Mononuclear cell (primary cell): ENCODE results near the gene SPATA2L. TPM values are rescaled to one million over a fixed set of nuclear protein-coding genes. Genes with fewer than 3 reads are reported as not detected.

ENCODE experiments used
- H3K27me3 ChIP-seq: 2 replicates; pipeline ENCODE4 v1.6.0; 2011; ENCODE audit warnings: low read length, control low read depth; ENCODE audit not compliant: insufficient read depth
- H3K4me1 ChIP-seq: 2 replicates; pipeline ENCODE4 v1.5.1; 2011; ENCODE audit warnings: mild to moderate bottlenecking, low read length, control low read depth; ENCODE audit not compliant: insufficient read depth
- H3K4me3 ChIP-seq: 2 replicates; pipeline ENCODE4 v1.5.1; 2011; ENCODE audit warnings: mild to moderate bottlenecking, low read length, moderate library complexity
- H3K9me3 ChIP-seq: 2 replicates; pipeline ENCODE4 v1.5.1; 2011; ENCODE audit warnings: low read depth, mild to moderate bottlenecking, control low read depth, low read length
- total RNA-seq: library from RNA; depleted of rRNA; stranded (reverse); fragments of >200 nt; gene quantifications from one replicate; pipeline ENCODE4 v1.2.3, GENCODE V29; 2012

SPATA2L gene
- total RNA-seq, 1 donor, result 10.6 TPM

DNA sequence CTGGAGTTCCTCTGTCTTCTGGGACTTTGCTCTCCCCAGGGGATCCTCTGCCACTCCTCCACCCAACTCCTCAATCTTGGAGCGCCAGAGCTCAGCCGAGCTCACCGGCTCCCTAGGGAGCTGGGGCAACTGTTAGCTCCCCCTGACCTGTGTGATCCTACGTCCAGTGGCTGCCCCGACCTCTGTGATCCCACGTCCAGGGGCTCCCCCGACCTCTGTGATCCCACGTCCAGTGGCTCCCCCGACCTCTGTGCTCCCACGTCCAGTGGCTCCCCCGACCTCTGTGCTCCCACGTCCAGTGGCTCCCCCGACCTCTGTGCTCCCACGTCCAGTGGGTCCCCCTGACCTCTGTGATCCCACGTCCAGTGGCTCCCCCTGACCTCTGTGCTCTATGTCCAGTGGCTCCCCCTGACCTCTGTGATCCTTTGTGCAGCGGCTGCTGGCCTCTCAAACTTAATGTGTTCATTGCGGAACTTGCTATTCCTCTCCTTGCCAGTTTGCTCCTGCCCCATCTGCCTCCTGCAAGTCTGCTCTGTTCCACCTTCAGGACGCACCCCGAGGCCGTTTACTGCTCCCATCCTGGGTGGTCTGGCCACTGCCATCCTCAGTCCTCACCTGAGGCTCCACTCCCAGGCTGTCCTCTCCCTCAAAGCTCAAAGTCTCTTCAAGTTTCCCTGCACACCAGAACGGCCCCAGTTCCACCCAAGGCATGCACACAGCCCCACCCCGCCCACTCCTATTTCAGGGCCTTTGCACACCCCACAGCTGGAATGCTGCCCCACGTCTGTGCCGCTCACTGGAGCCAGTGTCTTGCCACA lies 16.4 kb upstream of the SPATA2L start:
- Histone ChIP-seq H3K4me1 (peaks cover 36% of the 10 kb centered on the region), H3K4me3 (no peak overlapping the region), H3K9me3 (no peaks in the 10 kb centered on the region), H3K27me3 (no peaks in the 10 kb centered on the region)

DNA sequence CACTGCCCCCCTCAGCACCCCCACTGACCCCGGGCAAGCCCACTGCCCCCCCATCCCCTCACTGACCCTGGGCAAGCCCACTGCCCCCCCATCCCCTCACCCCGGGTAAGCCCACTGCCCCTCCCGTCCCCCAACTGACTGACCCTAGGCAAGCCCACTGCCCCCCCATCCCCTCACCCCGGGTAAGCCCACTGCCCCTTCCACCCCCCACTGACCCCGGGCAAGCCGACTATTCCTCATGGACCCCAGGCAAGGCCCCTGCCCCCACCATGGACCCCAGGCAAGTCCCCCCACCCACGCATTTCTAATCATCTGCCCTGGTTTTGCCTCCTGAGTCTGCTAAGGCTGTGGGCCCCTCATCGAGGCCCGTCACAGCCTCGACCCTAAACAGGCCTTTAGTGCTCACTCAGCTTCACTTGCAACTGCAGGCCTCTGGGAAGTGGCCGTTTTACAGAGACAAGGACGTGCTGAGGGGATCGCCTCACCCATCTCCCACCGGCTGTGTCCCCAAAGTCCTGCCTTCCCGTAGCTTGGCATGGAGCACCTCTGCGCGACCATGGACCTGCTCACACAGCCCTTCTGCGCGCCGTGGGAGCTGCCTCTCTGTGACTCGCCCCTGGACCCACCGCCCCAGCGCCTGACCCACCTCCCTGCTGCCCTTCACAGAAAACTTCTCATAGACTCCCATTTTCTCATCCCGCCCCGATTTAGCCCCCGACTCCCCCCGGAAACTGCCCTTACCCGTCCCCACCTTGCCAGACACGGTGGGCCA lies 15.6 kb upstream of the SPATA2L start:
- no peaks in the 10 kb centered on the region for H3K9me3 ChIP-seq
- H3K27me3 ChIP-seq, result no peaks in the 10 kb centered on the region
- peaks cover 39% of the 10 kb centered on the region for H3K4me1 ChIP-seq
- no peak overlapping the region for H3K4me3 ChIP-seq

DNA sequence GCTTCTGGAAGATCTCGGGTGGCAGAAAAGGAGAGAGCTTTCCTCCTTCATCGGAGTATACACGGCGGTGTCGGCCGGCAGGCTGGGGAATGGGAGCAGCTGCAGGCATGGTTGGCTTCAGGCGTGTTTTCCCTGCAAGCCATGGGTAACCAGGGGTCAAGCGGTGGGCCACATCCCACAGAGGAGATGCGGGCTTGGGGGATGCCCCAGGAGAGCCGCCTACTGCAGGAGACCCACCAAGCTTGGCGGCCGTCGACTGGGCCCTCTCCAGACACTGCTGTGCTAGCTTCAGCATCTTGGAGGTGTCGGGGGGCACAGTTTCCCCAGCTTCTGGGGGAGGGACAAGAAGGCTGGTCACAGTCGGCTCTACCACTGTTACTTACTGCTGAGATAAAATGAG lies 15.0 kb upstream of the SPATA2L start:
- Histone ChIP-seq H3K27me3 (no peaks in the 10 kb centered on the region), H3K9me3 (no peaks in the 10 kb centered on the region), H3K4me3 (no peak overlapping the region), H3K4me1 (peaks cover 43% of the 10 kb centered on the region)

DNA sequence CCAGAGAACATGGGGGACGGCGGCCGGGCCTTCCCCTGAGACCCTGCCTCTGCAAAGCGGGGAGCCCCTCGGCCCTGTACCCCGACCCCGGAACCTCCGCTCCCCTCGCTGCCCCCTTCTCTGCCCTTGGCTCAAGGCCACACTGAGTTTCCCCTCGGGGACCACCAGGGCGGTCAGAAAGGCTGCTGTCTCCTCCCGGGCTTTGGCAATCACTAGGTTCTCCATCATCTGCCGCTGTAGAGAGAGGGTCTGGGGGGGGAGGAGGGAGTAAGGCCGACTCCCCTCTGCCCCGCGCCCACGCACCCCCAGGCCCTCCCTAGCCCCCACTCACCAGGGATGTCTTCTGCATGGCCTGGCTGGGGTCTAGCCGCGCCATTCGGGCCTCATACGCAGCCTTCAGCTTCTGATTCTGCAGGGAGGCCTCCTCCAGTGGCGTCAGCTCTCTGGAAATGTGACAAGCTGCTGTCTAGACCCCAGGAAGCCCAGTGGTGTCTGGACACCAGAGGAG lies 10.8 kb upstream of the SPATA2L start:
- Histone ChIP-seq H3K4me3 (peak overlapping the region; percentile 24), H3K4me1 (peaks cover 13% of the 10 kb centered on the region), H3K9me3 (no peaks in the 10 kb centered on the region), H3K27me3 (no peaks in the 10 kb centered on the region)

DNA sequence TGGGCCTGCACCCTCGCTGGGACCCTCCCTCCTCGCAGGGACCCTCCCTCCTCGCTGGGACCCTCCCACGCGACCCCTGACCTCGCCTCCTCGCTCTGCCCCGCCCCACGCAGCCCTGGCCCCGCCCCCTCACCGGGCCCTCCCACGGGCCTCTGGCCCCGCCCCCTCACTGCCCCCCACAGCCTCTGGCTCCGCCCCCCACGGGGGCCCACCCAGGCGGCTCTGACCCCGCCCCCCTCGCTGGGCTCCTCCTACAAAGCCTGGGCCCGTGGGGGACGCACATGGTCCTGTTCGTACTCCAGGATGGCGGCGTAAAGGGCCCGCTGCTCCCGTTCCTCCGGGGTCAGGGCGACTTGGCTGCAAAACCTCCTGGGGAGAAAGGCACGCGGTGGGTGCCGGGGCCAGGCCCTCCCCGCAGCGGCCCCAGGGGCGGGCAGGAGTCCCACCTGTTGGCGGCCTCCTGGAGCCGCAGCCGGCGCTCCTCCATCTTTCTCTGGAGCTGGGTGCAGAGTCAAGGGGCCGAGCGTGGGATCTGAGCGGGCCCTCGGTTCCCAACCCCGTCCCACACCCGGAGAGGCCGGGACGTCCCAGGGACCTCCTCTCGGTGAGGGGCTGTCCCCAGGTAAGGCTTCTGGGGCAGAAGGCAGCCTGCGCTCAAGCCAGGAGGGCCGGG lies 10.2 kb upstream of the SPATA2L start:
- peak overlapping the region; percentile 24 for H3K4me3 ChIP-seq
- H3K4me1 ChIP-seq, result peaks cover 13% of the 10 kb centered on the region
- no peaks in the 10 kb centered on the region for H3K27me3 ChIP-seq
- no peaks in the 10 kb centered on the region for H3K9me3 ChIP-seq

DNA sequence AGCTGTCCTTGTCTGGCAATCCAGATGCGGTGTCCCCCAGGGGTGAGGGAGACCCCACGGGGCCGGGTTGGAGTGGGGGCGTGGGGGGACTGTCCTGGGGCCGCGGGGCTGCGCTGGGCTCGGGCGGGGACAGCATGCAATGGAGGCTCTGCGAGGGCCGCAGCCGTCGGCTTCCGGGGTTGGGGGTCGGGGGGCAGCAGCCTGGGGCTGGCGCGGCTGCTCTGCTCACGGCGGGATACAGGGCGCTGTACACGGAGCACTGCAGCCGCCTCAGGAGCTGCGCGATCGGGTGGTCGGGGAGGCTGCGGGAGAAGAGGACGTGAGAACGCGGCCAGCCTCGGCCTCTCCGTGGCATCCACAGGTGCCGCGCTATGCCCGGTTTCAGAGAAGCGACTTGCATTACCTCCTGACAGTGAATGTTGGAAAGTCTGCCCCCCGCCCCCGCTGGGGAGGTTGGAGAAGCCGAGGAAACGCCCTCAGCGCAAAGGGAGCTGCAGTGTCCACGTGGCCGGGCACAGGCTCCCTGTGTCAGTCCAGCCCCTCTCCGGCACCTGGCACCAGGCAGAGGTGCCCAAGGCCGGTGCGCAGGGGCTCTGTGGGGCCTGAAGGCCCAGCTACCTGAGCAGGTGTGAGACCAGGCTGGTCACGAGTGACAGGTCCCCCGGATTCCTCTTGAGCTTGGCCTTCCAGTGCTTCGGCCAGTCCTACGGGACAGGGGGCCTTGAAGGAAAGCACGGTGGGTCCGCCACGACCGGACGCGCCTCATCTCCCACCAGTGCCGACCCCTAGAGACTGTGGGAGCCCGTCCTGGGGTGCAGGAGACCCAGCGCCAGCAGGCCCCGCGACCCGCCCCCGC lies 9.4 kb upstream of the SPATA2L start:
- Histone ChIP-seq H3K4me1 (peaks cover 20% of the 10 kb centered on the region), H3K9me3 (no peaks in the 10 kb centered on the region)

DNA sequence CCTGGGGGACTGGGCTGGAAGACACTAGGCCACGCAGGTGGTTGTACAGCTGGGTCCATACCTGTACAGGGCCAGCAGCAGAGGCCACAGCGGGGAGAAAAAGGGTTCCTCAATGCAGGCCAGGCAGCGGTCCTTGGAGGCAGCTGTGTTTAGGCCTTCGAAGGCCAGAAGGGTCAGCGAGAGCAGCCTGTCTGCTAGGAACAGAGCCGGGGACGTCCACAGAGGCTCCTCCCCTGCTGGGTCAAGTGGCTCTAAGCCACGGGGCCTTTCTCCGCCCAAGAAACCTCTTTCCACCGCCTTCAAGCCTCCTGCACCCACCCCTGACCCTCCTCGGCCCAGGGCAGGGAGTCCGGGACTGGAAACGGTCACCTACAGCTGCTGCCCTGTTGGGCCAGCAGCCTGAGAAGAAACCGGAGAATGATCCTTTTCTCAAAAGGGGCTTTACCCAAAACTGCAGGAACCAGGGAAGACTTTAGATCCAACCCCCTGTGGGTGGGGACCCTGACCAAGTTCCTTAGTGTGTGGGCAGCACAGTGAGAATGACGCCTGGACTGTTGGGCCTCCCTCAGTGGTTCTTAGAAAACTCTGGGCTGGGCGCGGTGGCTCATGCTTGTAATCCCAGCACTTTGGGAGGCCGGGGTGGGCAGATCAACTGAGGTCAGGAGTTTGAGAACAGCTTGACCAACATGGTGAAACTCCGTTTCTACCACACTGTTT lies 8.4 kb upstream of the SPATA2L start:
- peaks cover 23% of the 10 kb centered on the region for H3K4me1 ChIP-seq
- no peaks in the 10 kb centered on the region for H3K27me3 ChIP-seq
- H3K4me3 ChIP-seq, result no peak overlapping the region
- no peaks in the 10 kb centered on the region for H3K9me3 ChIP-seq

More for the DNA sequence above, 9.4 kb upstream of the SPATA2L start:
- no peak overlapping the region for H3K4me3 ChIP-seq
- H3K27me3 ChIP-seq, result no peaks in the 10 kb centered on the region

DNA sequence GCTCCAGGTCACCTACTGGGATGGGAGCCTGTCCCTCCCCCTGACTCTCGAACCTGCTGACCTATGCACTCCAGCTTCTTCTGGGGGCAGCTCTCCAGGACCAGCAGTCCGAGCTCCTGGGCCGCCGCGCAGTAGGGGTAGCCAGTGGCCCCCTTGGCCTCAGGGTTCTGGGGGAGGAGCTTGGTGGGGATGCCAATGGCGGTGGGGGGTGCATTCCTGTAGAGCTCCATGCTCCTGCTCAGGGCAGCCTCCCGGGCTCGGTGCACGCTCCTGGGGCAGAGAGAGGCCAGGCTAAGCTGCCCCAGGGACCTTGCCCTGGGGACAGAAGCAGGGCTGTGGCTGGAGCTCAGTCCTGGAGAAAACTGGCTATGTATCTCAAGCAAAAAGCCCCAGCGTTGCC lies 7.7 kb upstream of the SPATA2L start:
- H3K4me3 ChIP-seq, result no peak overlapping the region
- H3K27me3 ChIP-seq, result no peaks in the 10 kb centered on the region
- peaks cover 23% of the 10 kb centered on the region for H3K4me1 ChIP-seq
- H3K9me3 ChIP-seq, result no peaks in the 10 kb centered on the region

DNA sequence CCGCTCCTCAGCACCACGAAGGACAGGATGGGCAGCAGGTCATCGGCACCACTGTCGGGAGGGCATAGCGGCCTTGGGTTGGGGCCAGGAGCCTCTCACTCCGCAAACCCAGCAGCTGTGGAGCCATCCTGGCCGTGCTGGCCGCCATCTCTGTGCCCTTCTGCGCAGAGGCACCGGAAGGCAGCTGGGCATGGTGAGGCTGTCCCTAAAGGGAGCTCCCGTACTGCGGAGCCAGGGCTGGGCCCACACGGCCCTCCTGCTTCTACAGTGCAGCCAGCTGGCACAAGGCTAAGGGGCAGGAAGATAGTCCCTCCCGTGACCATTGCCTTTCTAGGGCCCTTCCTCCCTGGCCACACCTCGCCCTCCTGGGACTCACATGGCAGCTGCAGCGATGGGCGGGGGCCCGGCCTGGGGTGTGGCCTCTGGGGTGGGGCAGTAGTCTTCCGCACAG lies 7.0 kb upstream of the SPATA2L start:
- Histone ChIP-seq H3K27me3 (no peaks in the 10 kb centered on the region), H3K9me3 (no peaks in the 10 kb centered on the region), H3K4me1 (peaks cover 23% of the 10 kb centered on the region), H3K4me3 (no peak overlapping the region)

DNA sequence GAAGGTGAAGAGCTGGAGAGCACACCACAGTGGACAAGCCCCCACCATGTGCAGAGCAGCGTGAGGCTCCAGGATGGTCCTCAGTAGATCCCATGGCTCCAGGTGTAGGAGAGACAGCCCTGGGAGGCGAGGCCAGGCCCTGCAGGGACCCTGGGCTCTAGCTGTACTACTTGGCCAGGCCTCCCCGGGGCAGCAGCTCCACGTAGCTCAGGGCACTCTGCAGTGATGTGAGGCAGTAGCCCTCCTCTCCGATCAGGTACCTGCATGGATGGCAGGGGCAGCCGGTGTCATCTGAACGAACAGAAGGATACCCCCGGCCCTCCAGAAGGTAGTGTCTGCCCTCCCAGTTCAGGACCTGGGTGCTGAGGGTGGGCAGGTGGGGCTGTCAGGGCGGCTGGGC lies 6.2 kb upstream of the SPATA2L start:
- Histone ChIP-seq H3K4me3 (no peak overlapping the region), H3K4me1 (peaks cover 21% of the 10 kb centered on the region), H3K9me3 (no peaks in the 10 kb centered on the region), H3K27me3 (no peaks in the 10 kb centered on the region)

DNA sequence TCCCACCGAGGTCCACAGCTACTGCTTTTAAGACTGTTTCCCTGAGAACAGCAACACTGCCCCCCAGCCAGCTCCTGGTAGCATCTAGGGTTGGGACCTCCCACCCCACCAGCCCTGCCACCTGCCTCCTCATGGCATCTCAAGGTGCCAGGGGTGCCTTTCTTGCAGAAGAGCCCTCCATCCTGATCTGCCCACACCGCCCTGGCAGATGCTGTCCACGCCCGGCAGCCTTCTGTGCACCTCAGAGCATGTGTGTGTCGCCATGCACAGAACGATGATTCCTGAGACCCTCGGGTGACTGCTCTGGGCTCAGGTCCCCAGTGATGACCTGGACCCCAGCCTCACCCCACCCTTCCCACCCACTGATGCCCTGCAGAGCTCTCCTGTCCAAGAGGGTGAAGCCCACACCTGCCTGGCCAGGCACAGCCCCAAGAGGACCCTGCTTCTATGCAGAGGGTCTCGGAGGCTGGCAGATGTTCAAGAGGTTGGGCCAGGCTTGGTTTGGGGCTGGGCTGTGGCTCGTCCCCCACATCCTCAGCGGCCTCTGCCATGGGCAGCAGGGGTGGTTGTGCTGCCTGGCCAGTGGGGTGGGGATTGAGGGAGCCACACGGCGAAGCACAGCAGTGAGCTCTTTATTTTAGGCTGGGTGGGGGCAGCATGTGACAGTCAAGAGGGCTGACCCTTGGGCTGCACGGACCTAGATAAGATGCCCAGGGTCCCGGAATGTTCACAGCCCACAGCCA lies 5.2 kb upstream of the SPATA2L start:
- H3K4me3 ChIP-seq, result no peak overlapping the region
- H3K27me3 ChIP-seq, result no peaks in the 10 kb centered on the region
- no peaks in the 10 kb centered on the region for H3K9me3 ChIP-seq
- H3K4me1 ChIP-seq, result peaks cover 18% of the 10 kb centered on the region

DNA sequence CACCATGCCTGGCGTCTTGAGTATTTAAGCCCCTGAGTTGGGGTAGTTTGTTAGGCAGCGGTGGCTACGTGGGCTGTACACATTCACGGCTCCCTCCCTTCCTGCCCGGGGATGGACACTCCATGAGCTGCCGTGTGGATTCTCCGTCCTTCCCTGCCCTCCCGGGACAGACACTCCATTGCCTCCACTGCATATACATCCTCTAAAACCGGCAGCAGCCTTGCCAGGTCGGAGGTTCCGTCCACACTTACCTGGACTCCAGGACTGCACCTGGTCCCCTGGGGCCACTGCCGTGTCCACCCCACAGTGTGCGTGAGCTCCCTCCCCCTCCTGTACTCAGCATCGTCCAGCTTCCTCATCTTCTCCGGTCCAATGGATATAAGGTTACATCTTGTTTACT lies 3.5 kb upstream of the SPATA2L start:
- no peaks in the 10 kb centered on the region for H3K9me3 ChIP-seq
- H3K4me3 ChIP-seq, result no peak overlapping the region
- H3K4me1 ChIP-seq, result peaks cover 30% of the 10 kb centered on the region
- no peaks in the 10 kb centered on the region for H3K27me3 ChIP-seq

DNA sequence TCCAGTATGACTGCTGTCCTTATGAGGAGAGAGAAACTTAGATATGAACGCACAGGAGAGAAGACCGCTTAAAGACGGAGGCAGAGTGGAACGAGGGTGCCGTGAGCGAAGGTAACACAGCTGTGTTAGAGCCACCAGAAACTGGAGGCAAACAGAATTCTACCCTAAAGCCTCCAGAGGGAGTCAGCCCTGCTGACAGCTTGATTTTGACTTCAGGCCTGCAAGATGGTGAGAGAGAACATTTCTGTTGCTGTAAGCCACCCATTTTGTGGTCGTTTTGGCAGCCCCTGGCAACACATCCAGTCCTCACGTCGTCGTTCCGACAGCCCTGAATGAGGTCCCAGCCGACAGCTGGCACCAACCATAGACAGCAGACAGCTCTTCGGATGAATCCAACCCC lies 2.8 kb upstream of the SPATA2L start:
- H3K9me3 ChIP-seq, result no peaks in the 10 kb centered on the region
- no peak overlapping the region for H3K4me3 ChIP-seq
- peaks cover 36% of the 10 kb centered on the region for H3K4me1 ChIP-seq
- H3K27me3 ChIP-seq, result no peaks in the 10 kb centered on the region
